ENCODE data around the gene GRID1. TPM values are rescaled to one million over a fixed set of nuclear protein-coding genes. Genes with fewer than 3 reads are reported as not detected.

The GRID1 gene
- total RNA-seq, 2 experiments from 2014 or later: not detected

DNA sequence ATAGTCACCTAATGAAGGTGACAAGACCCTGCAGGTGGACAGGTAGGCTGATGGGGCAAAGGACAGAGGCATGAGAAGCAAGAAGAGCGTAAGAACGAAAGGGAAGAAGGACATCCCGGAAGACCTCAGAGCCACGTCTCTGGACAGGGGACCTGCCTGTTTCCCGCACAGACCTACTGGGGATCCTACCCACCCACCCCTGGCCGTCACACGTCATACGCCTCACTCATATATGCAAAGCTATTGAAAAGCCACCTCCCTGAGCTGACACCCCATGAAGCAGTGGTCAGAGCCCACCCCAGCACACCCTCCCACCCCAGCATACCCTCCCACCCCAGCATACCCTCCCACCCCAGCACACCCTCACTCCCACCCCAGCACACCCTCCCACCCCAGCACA lies 140.6 kb downstream of the GRID1 start:
- POLR2A ChIA-PET: no interaction called here
- Mint-ChIP-seq H3K4me1 (no peaks in the 10 kb centered on the region), H3K9me3 (no peaks in the 10 kb centered on the region)

DNA sequence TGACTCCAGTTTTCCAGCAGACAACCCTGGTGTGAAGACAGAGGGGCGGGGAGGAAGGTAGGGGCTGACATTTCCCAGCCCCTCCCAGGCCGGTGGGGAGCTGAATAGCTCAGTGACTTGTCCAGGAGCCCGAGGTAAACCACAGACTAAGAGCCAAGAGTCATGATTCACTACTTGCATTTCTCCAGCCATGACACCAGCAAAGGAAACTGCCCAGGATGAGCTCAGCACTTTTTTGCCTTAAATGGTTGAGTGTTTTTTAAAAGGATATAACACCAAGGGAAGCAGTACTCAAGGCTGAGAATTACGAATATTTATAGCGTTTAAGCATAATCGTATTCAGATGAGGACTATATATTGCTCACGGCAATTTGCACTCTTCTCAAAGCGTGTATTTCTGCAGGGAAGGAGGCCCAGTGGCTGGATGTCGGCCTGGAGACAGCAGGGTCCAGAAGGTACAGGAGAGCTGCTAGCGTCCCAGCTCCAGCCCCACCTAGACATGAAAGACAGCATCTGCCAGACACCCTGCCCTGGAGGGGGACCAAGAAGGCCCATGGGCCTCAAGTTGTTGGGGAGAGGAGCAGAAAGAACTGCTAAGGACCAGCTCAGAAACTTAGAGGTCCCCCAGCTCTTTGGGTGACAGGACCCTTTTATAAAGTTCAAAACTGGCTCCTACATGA lies 141.4 kb downstream of the GRID1 start:
- DNase-seq: no peak
- Mint-ChIP-seq H3K4me3 (no peak overlapping the region), H3K4me1 (no peaks in the 10 kb centered on the region), H3K27me3 (no peaks in the 10 kb centered on the region), H3K36me3 (no peaks in the 10 kb centered on the region), H3K9me3 (no peaks in the 10 kb centered on the region), H3K27ac (no peak overlapping the region)
- POLR2A ChIA-PET: no interaction called here
- ATAC-seq (ENCODE audit: low read depth): no peak

More for the DNA sequence above, 140.6 kb downstream of the GRID1 start:
- Mint-ChIP-seq H3K4me3 (no peak overlapping the region), H3K36me3 (no peaks in the 10 kb centered on the region), H3K27ac (no peak overlapping the region), H3K27me3 (no peaks in the 10 kb centered on the region)
- DNase-seq: no peak
- no peak for ATAC-seq (ENCODE audit: low read depth)

DNA sequence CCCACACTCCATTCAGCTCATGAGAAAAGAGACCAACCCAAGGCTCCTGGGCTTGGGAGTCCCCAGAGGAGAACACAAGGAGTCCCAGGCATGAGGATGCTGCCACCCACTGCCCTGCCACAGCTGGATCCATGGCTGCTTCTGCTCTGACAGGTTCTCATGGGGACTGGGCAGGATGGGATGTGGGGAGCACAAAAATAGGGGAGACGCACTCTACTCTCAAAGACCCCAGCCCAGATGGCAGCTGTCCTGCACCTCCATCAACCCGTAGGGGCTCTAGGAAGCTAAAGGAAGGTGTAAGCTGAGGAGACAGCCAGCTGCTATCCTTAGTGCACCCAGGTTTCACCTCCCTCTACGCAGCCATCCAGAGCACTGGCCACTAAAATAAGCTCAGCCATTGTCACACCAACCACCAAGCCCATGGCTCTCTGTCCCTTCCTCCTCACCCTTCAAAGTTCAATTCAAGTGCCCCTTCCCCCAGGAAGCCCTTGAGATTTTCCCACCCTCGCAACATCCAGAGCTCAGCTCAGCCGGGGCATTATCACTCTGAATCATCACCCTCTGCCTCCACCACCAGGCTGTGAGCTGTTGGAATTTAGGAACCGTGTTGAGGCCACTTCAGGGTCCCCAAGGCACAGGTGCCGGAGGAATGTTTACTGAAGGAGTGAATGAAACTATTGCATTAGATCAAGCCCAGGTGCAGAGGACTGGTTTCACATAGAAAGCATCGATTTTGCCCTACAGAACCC lies 142.1 kb downstream of the GRID1 start:
- Mint-ChIP-seq H3K27me3 (no peaks in the 10 kb centered on the region), H3K27ac (no peak overlapping the region), H3K9me3 (no peaks in the 10 kb centered on the region), H3K36me3 (no peaks in the 10 kb centered on the region), H3K4me3 (no peak overlapping the region), H3K4me1 (no peaks in the 10 kb centered on the region)
- DNase-seq (no peak), ATAC-seq (ENCODE audit: low read depth) (no peak)
- POLR2A ChIA-PET: no interaction called here

DNA sequence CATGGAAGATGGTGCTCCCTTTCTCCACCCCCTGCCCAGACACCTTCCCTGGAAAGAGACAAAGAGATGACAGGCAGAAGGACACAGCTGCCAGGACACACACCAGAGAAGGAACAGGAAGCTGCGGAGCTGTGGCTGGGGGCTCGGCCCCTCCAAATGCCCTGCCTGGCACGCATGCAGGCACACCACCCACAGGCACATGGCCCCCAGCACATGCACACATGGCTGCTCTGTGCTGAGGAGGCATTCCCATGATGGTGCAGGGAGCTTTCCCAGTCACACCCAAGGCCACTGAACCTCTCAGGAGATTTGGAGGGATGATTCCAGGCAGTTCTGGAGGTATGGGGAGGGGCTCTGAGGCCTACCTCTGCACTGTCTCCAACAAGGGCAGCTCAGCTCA lies 143.3 kb downstream of the GRID1 start:
- POLR2A ChIA-PET: no interaction called here
- ATAC-seq (ENCODE audit: low read depth) (no peak), DNase-seq (no peak)
- no peak overlapping the region for H3K4me3 Mint-ChIP-seq
- no peaks in the 10 kb centered on the region for H3K9me3 Mint-ChIP-seq
- no peaks in the 10 kb centered on the region for H3K36me3 Mint-ChIP-seq
- H3K4me1 Mint-ChIP-seq: no peaks in the 10 kb centered on the region
- H3K27ac Mint-ChIP-seq: no peak overlapping the region
- no peaks in the 10 kb centered on the region for H3K27me3 Mint-ChIP-seq

DNA sequence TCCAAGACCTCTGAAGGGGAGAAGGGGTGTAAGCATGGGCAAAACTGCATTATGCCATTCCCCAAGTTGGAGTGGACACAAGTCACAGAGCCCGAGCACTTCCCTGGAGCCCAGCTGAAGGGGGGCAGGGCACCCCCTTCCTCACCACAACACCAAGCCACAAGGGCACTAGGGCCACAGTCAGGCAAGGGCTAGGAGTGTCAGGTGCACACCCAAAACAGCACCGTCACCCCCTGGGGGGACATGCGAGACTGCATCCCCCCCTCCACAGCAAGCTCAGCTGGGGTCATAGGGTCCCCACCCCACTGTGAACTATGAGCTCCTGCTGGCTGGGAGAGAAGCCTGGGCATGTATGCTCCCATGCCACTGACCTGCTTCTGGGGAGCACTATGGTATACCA lies 143.9 kb downstream of the GRID1 start:
- POLR2A ChIA-PET: no interaction called here
- no peaks in the 10 kb centered on the region for H3K36me3 Mint-ChIP-seq
- no peaks in the 10 kb centered on the region for H3K4me1 Mint-ChIP-seq
- no peak overlapping the region for H3K4me3 Mint-ChIP-seq
- H3K27me3 Mint-ChIP-seq: no peaks in the 10 kb centered on the region
- H3K27ac Mint-ChIP-seq: no peak overlapping the region
- ATAC-seq (ENCODE audit: low read depth) (no peak), DNase-seq (no peak)
- no peaks in the 10 kb centered on the region for H3K9me3 Mint-ChIP-seq

DNA sequence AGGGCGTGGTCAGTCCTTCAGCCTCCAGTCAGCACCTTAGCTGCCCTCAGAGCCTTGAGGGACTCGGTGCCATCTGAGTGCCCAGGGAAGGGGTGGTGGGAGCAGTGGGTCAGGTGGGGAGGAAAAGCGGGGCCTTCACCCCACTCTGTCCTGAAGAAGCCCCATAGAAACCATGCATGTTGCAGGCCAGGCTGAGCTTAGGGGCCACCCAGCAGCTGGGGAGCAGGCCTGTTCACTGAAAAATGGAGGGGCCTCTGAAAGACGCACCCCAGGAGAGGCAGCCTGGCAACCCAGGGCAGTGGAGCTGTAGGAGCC lies 144.3 kb downstream of the GRID1 start:
- H3K27me3 Mint-ChIP-seq: no peaks in the 10 kb centered on the region
- DNase-seq: no peak
- ATAC-seq (ENCODE audit: low read depth): no peak
- H3K4me1 Mint-ChIP-seq: no peaks in the 10 kb centered on the region
- H3K36me3 Mint-ChIP-seq: no peaks in the 10 kb centered on the region
- no peak overlapping the region for H3K4me3 Mint-ChIP-seq
- no peaks in the 10 kb centered on the region for H3K9me3 Mint-ChIP-seq
- no peak overlapping the region for H3K27ac Mint-ChIP-seq
- POLR2A ChIA-PET: no interaction called here

DNA sequence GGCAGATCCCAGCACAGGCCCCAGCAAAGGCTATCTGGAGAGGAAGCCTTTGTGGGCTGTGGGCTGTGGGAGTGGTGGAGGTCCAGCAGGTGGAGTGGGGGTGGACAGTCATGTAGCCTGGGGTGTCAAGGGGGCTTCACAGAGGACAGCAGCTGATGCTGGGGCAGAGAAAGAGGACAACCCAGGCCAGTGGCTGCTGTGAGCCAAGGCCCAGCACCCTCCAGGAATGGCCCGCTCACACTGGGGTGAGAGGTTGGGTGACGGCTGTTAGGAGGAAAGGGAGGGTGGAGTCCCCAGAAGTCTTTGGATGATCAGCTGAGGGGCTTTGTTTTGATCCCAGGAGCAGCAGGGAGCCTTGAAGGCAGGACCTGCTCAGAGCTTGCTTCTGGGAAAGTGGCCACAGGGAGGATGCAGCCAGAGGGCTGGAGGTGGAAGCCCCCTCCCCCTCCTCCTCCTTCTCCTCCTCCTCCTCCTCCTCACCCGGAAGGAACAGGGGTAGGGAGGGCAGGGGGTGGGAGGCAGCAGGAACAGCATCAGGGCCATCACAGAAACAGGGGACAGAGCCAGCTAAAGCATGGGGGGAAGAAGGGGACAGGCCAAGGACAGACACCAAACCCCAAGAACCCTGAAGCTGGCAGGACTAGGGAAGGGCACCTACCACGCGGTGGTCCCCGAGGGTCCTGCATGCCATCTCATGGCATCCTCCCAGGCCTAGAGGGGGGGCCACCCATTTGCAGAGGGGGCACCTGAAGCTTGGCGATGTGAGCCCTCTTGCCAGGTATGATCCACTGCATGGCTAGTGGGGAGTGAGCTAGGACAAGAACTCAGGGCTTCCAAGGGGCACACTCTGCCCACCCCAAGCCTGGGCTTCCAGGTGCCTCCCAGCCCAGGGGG lies 144.9 kb downstream of the GRID1 start:
- Mint-ChIP-seq H3K27ac (no peak overlapping the region), H3K9me3 (no peaks in the 10 kb centered on the region), H3K27me3 (no peaks in the 10 kb centered on the region), H3K4me3 (no peak overlapping the region), H3K36me3 (no peaks in the 10 kb centered on the region), H3K4me1 (no peaks in the 10 kb centered on the region)
- no peak for ATAC-seq (ENCODE audit: low read depth)
- POLR2A ChIA-PET: no interaction called here
- DNase-seq: no peak

DNA sequence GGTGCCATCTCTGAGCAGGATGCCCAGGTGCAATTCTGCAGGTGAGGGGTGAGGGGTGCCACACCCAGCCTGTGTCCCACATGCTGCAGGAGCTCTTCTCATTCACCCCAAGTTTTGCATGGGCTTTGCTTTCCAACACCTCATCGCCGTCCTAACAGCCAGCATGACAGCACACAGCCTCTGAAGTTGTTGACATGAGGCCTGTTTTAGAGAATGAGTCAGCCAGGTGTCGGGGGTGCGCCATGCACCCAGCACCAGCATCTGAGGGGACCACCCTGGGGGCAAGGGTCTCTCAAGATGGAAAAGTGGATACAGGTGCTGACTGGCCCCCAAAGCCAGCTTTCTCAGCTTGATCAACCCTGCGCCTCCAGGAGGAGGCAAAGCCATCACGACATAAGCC lies 146.0 kb downstream of the GRID1 start:
- Mint-ChIP-seq H3K36me3 (no peaks in the 10 kb centered on the region), H3K4me3 (no peak overlapping the region), H3K27ac (no peak overlapping the region), H3K27me3 (no peaks in the 10 kb centered on the region), H3K4me1 (no peaks in the 10 kb centered on the region), H3K9me3 (no peaks in the 10 kb centered on the region)
- no peak for ATAC-seq (ENCODE audit: low read depth)
- POLR2A ChIA-PET: no interaction called here
- no peak for DNase-seq

DNA sequence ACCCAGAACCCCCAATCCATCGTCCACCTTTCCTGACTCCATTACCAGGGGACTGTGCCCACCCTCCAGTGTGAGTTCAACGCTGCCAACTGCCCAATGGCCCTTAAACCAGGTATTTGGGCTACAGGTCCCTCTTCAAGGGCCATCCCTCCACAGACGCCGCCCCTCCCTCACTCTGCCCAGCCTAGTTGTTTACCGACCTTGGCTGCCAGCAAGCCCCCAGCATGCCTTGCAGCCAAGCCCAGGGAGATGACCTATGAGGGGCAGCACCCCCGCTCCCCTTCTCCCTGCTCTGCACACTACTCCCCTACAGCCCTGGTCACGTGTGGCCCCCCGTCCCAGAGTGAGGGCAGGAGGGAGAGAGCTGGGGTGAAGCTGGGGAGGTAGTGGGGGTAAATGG lies 147.3 kb downstream of the GRID1 start:
- DNase-seq: no peak
- no peaks in the 10 kb centered on the region for H3K27me3 Mint-ChIP-seq
- no peak overlapping the region for H3K27ac Mint-ChIP-seq
- POLR2A ChIA-PET: no interaction called here
- no peaks in the 10 kb centered on the region for H3K4me1 Mint-ChIP-seq
- ATAC-seq (ENCODE audit: low read depth): no peak
- no peaks in the 10 kb centered on the region for H3K36me3 Mint-ChIP-seq
- no peaks in the 10 kb centered on the region for H3K9me3 Mint-ChIP-seq
- no peak overlapping the region for H3K4me3 Mint-ChIP-seq

DNA sequence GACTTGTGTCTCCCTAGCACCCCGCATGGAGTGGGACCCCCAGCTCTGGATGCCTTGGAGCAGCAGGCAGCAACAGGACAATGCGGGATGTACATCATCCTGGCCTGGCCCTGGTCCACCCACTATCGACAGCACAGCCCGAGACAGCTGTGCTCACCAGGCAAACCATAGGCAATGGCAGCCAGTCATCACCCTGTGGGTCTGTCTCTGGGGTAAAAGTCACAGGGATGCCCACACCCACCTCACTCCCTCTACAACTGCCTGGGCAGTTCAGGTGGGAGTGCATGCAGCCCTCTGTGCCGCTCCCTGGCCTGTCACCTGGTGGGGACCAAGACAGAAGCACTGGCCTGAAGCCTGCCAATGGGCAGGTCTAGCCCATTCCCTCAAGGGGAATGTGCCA lies 147.8 kb downstream of the GRID1 start:
- no peaks in the 10 kb centered on the region for H3K4me1 Mint-ChIP-seq
- no peak overlapping the region for H3K4me3 Mint-ChIP-seq
- ATAC-seq (ENCODE audit: low read depth): no peak
- no peak overlapping the region for H3K27ac Mint-ChIP-seq
- H3K36me3 Mint-ChIP-seq: no peaks in the 10 kb centered on the region
- POLR2A ChIA-PET: no interaction called here
- H3K27me3 Mint-ChIP-seq: no peaks in the 10 kb centered on the region
- no peak for DNase-seq
- H3K9me3 Mint-ChIP-seq: no peaks in the 10 kb centered on the region

DNA sequence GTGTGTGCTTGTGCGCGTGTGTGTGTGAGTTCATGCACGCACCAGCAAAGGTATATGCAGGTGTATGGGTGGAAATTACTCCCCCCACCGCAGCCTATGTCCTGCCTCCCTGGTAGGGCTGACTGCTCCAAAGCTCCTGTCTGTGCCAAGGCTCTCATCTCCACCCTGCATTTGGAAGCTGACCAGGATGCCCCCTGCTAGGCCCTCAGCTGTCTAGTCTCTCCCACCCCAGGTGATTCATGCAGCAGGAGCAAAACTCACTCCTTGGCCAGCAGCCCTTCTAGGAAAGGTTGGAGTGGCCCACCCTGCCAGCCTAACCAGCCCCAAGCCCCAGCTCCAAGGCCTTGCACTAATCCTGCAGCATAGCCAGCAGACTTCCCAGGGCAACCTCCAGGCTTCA lies 148.4 kb downstream of the GRID1 start:
- ATAC-seq (ENCODE audit: low read depth): no peak
- Mint-ChIP-seq H3K4me1 (no peaks in the 10 kb centered on the region), H3K27ac (no peak overlapping the region), H3K9me3 (no peaks in the 10 kb centered on the region), H3K4me3 (no peak overlapping the region), H3K27me3 (no peaks in the 10 kb centered on the region), H3K36me3 (no peaks in the 10 kb centered on the region)
- POLR2A ChIA-PET: no interaction called here
- no peak for DNase-seq

DNA sequence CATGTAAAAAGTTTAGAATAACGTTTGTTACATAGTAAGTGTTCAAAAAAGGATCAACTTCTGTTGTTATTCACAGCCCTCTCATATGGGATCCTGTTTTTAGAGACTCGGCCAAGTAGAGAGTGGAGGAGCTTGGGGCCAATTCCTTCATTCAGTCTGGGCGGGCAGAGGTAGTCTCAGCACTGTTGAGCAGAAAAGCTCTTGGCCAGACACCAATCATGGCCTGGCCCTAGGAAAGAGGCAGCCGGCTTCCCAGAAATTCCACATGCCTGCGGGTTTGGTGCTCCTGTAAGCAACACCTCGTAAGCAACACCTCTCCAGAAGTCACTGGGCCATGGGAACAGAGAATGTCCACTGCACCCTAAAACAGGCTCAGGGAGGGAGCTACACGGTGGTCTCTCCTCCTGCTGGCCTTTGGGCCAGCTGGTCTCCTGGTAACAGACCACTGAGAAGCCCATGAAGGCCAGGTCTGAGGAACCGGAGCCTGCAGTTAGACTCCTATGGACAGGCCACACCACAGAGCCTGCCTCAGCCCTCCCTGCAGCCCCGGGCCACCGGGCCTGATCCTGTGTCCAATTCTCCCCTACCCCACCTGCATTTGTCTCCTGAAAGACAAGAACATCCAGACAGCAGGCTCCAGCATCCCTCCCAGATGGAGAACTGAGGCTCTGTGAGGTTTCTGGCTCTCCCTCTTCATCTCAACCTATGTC lies 149.1 kb downstream of the GRID1 start:
- Mint-ChIP-seq H3K27ac (no peak overlapping the region), H3K27me3 (no peaks in the 10 kb centered on the region), H3K9me3 (no peaks in the 10 kb centered on the region), H3K4me1 (no peaks in the 10 kb centered on the region), H3K4me3 (no peak overlapping the region), H3K36me3 (no peaks in the 10 kb centered on the region)
- POLR2A ChIA-PET: no interaction called here
- ATAC-seq (ENCODE audit: low read depth): no peak
- DNase-seq: no peak

DNA sequence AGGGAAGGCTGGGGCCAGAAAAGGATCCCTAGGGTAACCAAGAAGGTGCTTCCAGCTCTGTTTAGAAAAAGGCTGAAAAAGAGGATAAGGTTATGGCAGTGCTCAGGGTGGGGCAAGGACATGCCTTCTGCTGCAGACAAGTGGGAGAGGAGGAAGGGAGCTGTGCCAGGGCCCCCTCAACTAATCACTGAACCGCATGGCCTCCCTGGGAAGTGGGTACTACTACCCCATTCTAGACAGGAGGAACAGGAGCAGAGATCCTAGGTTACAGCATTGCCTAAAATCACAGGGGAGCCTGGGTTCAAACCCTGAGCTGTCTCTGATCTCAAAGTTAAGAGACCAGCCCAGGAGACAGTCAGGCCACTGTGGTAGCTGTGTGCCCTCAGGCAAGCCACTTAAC lies 149.7 kb downstream of the GRID1 start:
- Mint-ChIP-seq H3K27me3 (no peaks in the 10 kb centered on the region), H3K4me3 (no peak overlapping the region), H3K27ac (no peak overlapping the region), H3K36me3 (no peaks in the 10 kb centered on the region), H3K9me3 (no peaks in the 10 kb centered on the region), H3K4me1 (no peaks in the 10 kb centered on the region)
- no peak for DNase-seq
- no peak for ATAC-seq (ENCODE audit: low read depth)
- POLR2A ChIA-PET: no interaction called here

Measured in activated naive CD8-positive, alpha-beta T cell treated with anti-CD3 and anti-CD28 coated beads, Interleukin-2, amount 10 ng/mL, durations not matched to agents 7 days and 5 days (primary cell).